ENCODE measurements around the gene SLC9A9.

DNA sequence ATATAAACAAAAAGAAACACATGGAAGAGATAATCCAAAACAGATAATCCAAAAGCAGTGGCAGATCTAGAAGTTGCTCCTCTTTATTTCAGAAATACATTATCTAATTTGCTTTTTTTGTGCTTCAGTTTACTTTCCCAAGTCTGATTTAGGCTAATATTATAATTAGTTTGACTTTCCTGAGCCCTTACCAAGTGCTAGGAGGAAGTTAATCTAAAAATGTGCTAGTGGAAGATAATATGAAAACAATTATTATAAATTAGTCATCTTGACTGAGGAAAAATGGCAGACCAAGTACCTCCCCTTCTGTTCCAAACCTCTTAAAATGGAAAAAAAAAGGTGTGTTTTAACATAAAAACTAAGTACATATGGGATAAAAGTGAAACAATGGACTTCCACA is 17.5 kb downstream of the SLC9A9 start:
- TF ChIP-seq, protein P1, sequence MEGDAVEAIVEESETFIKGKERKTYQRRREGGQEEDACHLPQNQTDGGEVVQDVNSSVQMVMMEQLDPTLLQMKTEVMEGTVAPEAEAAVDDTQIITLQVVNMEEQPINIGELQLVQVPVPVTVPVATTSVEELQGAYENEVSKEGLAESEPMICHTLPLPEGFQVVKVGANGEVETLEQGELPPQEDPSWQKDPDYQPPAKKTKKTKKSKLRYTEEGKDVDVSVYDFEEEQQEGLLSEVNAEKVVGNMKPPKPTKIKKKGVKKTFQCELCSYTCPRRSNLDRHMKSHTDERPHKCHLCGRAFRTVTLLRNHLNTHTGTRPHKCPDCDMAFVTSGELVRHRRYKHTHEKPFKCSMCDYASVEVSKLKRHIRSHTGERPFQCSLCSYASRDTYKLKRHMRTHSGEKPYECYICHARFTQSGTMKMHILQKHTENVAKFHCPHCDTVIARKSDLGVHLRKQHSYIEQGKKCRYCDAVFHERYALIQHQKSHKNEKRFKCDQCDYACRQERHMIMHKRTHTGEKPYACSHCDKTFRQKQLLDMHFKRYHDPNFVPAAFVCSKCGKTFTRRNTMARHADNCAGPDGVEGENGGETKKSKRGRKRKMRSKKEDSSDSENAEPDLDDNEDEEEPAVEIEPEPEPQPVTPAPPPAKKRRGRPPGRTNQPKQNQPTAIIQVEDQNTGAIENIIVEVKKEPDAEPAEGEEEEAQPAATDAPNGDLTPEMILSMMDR (IDR thresholded peaks at IDR 0.05; ENCODE audit: poor library complexity, severe bottlenecking), result no peak
- TF ChIP-seq MXI1 (conservative IDR thresholded peaks at IDR 0.05; ENCODE audit: poor library complexity, severe bottlenecking) (no peak), POLR2AphosphoS5 (IDR thresholded peaks at IDR 0.05) (no peak), EZH2 (IDR thresholded peaks at IDR 0.05; ENCODE audit: borderline replicate concordance, insufficient read depth, low read length, poor library complexity, severe bottlenecking) (no peak)
- TF ChIP-seq, protein P2, sequence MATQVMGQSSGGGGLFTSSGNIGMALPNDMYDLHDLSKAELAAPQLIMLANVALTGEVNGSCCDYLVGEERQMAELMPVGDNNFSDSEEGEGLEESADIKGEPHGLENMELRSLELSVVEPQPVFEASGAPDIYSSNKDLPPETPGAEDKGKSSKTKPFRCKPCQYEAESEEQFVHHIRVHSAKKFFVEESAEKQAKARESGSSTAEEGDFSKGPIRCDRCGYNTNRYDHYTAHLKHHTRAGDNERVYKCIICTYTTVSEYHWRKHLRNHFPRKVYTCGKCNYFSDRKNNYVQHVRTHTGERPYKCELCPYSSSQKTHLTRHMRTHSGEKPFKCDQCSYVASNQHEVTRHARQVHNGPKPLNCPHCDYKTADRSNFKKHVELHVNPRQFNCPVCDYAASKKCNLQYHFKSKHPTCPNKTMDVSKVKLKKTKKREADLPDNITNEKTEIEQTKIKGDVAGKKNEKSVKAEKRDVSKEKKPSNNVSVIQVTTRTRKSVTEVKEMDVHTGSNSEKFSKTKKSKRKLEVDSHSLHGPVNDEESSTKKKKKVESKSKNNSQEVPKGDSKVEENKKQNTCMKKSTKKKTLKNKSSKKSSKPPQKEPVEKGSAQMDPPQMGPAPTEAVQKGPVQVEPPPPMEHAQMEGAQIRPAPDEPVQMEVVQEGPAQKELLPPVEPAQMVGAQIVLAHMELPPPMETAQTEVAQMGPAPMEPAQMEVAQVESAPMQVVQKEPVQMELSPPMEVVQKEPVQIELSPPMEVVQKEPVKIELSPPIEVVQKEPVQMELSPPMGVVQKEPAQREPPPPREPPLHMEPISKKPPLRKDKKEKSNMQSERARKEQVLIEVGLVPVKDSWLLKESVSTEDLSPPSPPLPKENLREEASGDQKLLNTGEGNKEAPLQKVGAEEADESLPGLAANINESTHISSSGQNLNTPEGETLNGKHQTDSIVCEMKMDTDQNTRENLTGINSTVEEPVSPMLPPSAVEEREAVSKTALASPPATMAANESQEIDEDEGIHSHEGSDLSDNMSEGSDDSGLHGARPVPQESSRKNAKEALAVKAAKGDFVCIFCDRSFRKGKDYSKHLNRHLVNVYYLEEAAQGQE (IDR thresholded peaks at IDR 0.05; ENCODE audit: borderline replicate concordance), result no peak
